ENCODE data around the gene SERPINE1. TPM values are rescaled to one million over a fixed set of nuclear protein-coding genes. Genes with fewer than 3 reads are reported as not detected.
"Not testable (repeated sequence)": the region's sequence is repeated elsewhere in the genome, so short reads cannot be mapped to it uniquely, and the experiment has no call there.

SERPINE1 gene
- total and polyA plus RNA-seq, 2 of the 8 experiments (the other 6 are each of a cell fraction or from before 2014, with no cell fraction given), result 3.7 to 5.6 TPM

- not testable (repeated sequence) for H3K79me2 ChIP-seq (ENCODE audit: control insufficient read depth in 1 of 2, insufficient read depth in 2 of 2, low read length in 2 of 2); H4K91ac ChIP-seq (replicated peaks; ENCODE audit: insufficient read length, low read length); H2BK12ac ChIP-seq (ENCODE audit: low read depth, low read length); H2BK5ac ChIP-seq (ENCODE audit: low read depth, low read length); H4K8ac ChIP-seq (ENCODE audit: extremely low read depth, insufficient read depth, low read length); H2AK5ac ChIP-seq (ENCODE audit: low read depth, low read length); H3K36me3 ChIP-seq (ENCODE audit: control insufficient read depth in 2 of 4, insufficient read depth in 4 of 4, low read length in 3 of 4); H2BK15ac ChIP-seq (ENCODE audit: low read length); H3K4me2 ChIP-seq (ENCODE audit: insufficient read depth in 1 of 2, low read depth in 2 of 2, low read length in 2 of 2); H3K4me3 ChIP-seq (ENCODE audit: extremely low read depth in 1 of 4, insufficient read depth in 2 of 4, low read depth in 3 of 4, low read length in 4 of 4); H3K79me1 ChIP-seq (ENCODE audit: low read depth, low read length); H2BK120ac ChIP-seq (replicated peaks; ENCODE audit: low read depth, low read length); H3K27ac ChIP-seq (ENCODE audit: low read depth, low read length); H3K23ac ChIP-seq (ENCODE audit: insufficient read length); H4K5ac ChIP-seq (ENCODE audit: insufficient read length, low read depth, low read length); H3K4ac ChIP-seq (replicated peaks; ENCODE audit: insufficient read length, low read depth, low read length); H3K9me3 ChIP-seq (ENCODE audit: insufficient read depth in 2 of 2, low read depth in 1 of 2, low read length in 1 of 2); H2AFZ ChIP-seq (ENCODE audit: low read length); H3K56ac ChIP-seq (replicated peaks; ENCODE audit: insufficient read length, low read depth, low read length); H3K14ac ChIP-seq (ENCODE audit: insufficient read length); H4K20me1 ChIP-seq (replicated peaks in 1 of 2; ENCODE audit: control insufficient read depth in 1 of 2, insufficient read depth in 2 of 2, low read length in 2 of 2); H3K27me3 ChIP-seq (replicated peaks in 1 of 4; ENCODE audit: control insufficient read depth in 3 of 4, extremely low read depth in 1 of 4, insufficient read depth in 3 of 4, low read length in 3 of 4); FAIRE-seq; H2BK20ac ChIP-seq (ENCODE audit: low read length); DNase-seq (ENCODE audit: low read depth in 1 of 2, low spot score in 2 of 2); H3K23me2 ChIP-seq (ENCODE audit: low read depth, low read length); H3K9ac ChIP-seq (replicated peaks in 1 of 4; ENCODE audit: extremely low read depth in 1 of 4, low read depth in 3 of 4, low read length in 3 of 4); H3K18ac ChIP-seq (ENCODE audit: extremely low read depth, low read length); H3K4me1 ChIP-seq (replicated peaks in 1 of 4; ENCODE audit: control insufficient read depth in 3 of 4, insufficient read depth in 4 of 4, low read length in 3 of 4)
- 79% methylated on average over 7 of the region's 7 CpGs; no CpG with 5 or more reads in 1 of the 2 experiments for WGBS, 2 experiments (ENCODE audit: extremely low coverage in 1 of 2, insufficient coverage in 1 of 2, insufficient read length in 1 of 2, insufficient replicate concordance in 2 of 2, low coverage in 1 of 2, low lambda C conversion rate in 2 of 2, missing lambda C conversion rate in 1 of 2)
- ChIA-PET CTCF (ENCODE audit: partially characterized antibody) (interaction anchor here (1.0 to 2.4 kb wide), 6 partner anchors 9 to 147 kb away, joined by 3 to 7 read pairs (median 6); partner anchors contain the start of gene SERPINE1), POLR2A (ENCODE audit: partially characterized antibody) (interaction anchor here (0.7 to 0.9 kb wide), 2 partner anchors 13 to 1280 kb away, joined by 3 read pairs; no protein-coding TSS in a partner anchor)
These were observed 13.8 kb upstream of the SERPINE1 start for GRCh38 chr7:101113140-101113539.

Measured in H1 (cell line).